ENCODE measurements around the gene KCNK10.

DNA sequence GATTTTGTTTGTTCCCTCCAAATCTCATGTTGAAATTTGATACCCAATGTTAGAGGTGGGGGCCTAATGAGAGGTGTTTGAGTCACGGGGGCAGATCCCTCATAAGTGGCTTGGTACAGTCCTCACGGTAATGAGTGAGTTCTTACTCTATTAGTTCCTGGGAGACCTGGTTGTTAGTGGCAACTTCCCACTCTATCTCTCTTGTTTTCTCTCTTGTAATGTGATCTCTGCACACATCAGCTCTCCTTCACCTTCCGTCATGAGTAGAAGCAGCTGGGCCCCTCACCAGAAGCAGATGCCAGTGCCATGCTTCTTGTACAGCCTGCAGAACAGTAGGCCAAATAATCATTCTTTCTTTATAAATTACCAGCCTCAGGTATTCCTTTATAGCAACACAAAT is 29.6 kb upstream of the KCNK10 start:
- TF ChIP-seq, protein P1, sequence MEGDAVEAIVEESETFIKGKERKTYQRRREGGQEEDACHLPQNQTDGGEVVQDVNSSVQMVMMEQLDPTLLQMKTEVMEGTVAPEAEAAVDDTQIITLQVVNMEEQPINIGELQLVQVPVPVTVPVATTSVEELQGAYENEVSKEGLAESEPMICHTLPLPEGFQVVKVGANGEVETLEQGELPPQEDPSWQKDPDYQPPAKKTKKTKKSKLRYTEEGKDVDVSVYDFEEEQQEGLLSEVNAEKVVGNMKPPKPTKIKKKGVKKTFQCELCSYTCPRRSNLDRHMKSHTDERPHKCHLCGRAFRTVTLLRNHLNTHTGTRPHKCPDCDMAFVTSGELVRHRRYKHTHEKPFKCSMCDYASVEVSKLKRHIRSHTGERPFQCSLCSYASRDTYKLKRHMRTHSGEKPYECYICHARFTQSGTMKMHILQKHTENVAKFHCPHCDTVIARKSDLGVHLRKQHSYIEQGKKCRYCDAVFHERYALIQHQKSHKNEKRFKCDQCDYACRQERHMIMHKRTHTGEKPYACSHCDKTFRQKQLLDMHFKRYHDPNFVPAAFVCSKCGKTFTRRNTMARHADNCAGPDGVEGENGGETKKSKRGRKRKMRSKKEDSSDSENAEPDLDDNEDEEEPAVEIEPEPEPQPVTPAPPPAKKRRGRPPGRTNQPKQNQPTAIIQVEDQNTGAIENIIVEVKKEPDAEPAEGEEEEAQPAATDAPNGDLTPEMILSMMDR (tag by site-specific recombination; IDR thresholded peaks at IDR 0.05) = no peak
- TF ChIP-seq, protein P2, sequence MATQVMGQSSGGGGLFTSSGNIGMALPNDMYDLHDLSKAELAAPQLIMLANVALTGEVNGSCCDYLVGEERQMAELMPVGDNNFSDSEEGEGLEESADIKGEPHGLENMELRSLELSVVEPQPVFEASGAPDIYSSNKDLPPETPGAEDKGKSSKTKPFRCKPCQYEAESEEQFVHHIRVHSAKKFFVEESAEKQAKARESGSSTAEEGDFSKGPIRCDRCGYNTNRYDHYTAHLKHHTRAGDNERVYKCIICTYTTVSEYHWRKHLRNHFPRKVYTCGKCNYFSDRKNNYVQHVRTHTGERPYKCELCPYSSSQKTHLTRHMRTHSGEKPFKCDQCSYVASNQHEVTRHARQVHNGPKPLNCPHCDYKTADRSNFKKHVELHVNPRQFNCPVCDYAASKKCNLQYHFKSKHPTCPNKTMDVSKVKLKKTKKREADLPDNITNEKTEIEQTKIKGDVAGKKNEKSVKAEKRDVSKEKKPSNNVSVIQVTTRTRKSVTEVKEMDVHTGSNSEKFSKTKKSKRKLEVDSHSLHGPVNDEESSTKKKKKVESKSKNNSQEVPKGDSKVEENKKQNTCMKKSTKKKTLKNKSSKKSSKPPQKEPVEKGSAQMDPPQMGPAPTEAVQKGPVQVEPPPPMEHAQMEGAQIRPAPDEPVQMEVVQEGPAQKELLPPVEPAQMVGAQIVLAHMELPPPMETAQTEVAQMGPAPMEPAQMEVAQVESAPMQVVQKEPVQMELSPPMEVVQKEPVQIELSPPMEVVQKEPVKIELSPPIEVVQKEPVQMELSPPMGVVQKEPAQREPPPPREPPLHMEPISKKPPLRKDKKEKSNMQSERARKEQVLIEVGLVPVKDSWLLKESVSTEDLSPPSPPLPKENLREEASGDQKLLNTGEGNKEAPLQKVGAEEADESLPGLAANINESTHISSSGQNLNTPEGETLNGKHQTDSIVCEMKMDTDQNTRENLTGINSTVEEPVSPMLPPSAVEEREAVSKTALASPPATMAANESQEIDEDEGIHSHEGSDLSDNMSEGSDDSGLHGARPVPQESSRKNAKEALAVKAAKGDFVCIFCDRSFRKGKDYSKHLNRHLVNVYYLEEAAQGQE (tag by site-specific recombination; IDR thresholded peaks at IDR 0.05) = no peak
- TF ChIP-seq, protein P3, sequence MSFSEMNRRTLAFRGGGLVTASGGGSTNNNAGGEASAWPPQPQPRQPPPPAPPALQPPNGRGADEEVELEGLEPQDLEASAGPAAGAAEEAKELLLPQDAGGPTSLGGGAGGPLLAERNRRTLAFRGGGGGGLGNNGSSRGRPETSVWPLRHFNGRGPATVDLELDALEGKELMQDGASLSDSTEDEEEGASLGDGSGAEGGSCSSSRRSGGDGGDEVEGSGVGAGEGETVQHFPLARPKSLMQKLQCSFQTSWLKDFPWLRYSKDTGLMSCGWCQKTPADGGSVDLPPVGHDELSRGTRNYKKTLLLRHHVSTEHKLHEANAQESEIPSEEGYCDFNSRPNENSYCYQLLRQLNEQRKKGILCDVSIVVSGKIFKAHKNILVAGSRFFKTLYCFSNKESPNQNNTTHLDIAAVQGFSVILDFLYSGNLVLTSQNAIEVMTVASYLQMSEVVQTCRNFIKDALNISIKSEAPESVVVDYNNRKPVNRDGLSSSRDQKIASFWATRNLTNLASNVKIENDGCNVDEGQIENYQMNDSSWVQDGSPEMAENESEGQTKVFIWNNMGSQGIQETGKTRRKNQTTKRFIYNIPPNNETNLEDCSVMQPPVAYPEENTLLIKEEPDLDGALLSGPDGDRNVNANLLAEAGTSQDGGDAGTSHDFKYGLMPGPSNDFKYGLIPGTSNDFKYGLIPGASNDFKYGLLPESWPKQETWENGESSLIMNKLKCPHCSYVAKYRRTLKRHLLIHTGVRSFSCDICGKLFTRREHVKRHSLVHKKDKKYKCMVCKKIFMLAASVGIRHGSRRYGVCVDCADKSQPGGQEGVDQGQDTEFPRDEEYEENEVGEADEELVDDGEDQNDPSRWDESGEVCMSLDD (tag by site-specific recombination; IDR thresholded peaks at IDR 0.05) = no peak
- TF ChIP-seq BCL11A (tag by site-specific recombination; IDR thresholded peaks at IDR 0.05; ENCODE audit: low read depth) (no peak), ZEB2 (tag by site-specific recombination; IDR thresholded peaks at IDR 0.05) (no peak), ZFP3 (tag by site-specific recombination; IDR thresholded peaks at IDR 0.05; ENCODE audit: low read depth) (no peak), ZNF157 (tag by site-specific recombination; IDR thresholded peaks at IDR 0.05) (no peak), ZNF184 (tag by site-specific recombination; IDR thresholded peaks at IDR 0.05) (no peak), RBAK (tag by site-specific recombination; IDR thresholded peaks at IDR 0.05) (no peak), ZNF777 (tag by site-specific recombination; IDR thresholded peaks at IDR 0.05; ENCODE audit: borderline replicate concordance) (no peak), ZNF830 (tag by site-specific recombination; IDR thresholded peaks at IDR 0.05; ENCODE audit: low read depth) (no peak), ZNF629 (tag by site-specific recombination; IDR thresholded peaks at IDR 0.05) (no peak)

Data from HEK293 (cell line).